Measurements from ENCODE around the gene UBE2Q2. TPM values are rescaled to one million over a fixed set of nuclear protein-coding genes. Genes with fewer than 3 reads are reported as not detected.

UBE2Q2 gene
- total and polyA plus RNA-seq, 9 of the 15 experiments (the other 6 are each of a cell fraction or from before 2014, with no cell fraction given): 6.2 to 24.0 (median 16.2) TPM

DNA sequence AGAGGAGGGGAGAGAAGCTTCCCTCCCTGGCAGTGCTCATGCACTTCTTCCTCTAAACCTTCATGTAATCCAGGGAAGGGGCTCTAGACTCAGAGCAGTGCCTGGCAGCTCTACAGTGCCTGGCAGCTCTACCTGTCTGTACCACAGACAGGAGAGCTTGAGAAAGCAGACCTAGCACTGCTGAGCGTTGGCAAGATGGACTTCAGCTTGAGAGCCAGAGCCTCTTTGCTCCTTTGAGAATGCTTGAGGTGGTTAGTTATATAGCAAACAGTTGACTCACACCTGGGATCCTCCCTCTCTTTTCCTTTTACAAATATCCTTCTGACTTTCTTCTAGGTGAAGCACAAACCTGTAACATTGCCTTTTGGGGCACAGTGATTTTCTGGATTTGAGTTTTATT lies 81.3 kb downstream of the UBE2Q2 start (continued):
- TF ChIP-seq ZNF174 (CRISPR knock-in tag; IDR thresholded peaks at IDR 0.05) (no peak), MIER1 (IDR thresholded peaks at IDR 0.05; ENCODE audit: low read depth) (no peak)

DNA sequence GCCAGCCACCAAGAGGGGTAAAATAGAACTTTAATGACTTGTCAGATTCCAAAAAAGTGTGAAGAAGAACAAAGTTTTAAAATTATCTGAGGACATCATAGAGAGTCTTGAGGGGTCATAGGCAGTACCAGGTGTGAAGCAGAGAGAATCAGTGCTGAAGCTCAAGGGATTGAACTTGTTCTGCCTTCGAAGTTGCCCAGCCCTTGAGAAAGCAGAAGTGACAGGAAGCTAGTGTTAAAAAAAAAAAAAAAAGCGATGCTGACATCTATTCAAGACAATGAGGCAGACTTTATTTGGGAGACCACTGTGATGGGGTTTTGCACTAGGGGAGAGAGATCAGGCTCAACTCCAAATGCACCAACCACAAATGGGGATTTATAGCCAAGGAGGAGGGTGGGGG lies 82.2 kb downstream of the UBE2Q2 start:
- in situ Hi-C loops (cut with MboI): loop anchor here (5.0 kb wide), 1 partner anchor 238 kb away; no protein-coding TSS in a partner anchor
- CTCF ChIA-PET (ENCODE audit: low intra/inter-chr PET ratio): no interaction called here

More for the DNA sequence above, 82.2 kb downstream of the UBE2Q2 start:
- H3K9me3 ChIP-seq (replicated peaks; ENCODE audit: control insufficient read depth, insufficient read depth, low read depth, low read length): no peaks in the 10 kb centered on the region
- H3K36me3 ChIP-seq (ENCODE audit: control insufficient read depth, insufficient read depth, low read length): peaks cover 82% of the 10 kb centered on the region
- 69% methylated on average over 2 of the region's 2 CpGs for WGBS (ENCODE audit: insufficient coverage, low coverage, missing lambda C conversion rate)
- intact Hi-C loops (cut with micrococcal nuclease): loop anchor here (10.0 kb wide), 2 partner anchors 219 to 241 kb away; no protein-coding TSS in a partner anchor
- no peak overlapping the region for H3K9ac ChIP-seq (ENCODE audit: insufficient read depth in 1 of 2, low read depth in 2 of 2, low read length in 2 of 2)
- no peak for DNase-seq (ENCODE audit: extremely low read depth in 1 of 4, low spot score in 3 of 4)
- H3K27me3 ChIP-seq (ENCODE audit: control insufficient read depth in 2 of 2, insufficient read depth in 2 of 2, low read length in 2 of 2): no peaks in the 10 kb centered on the region
- H3K4me1 ChIP-seq (replicated peaks in 1 of 2; ENCODE audit: control insufficient read depth in 2 of 2, insufficient read depth in 2 of 2, low read length in 2 of 2): peaks cover 0 to 15% of the 10 kb centered on the region in 2 experiments; a peak in 2 of 5 replicates
- peaks cover 12% of the 10 kb centered on the region; the same call in 1 of the 3 replicates for H3K79me2 ChIP-seq (ENCODE audit: control insufficient read depth, insufficient read depth, low read length)
- H3K4me2 ChIP-seq (ENCODE audit: insufficient read depth, low read length): no peak overlapping the region
- POLR2A ChIA-PET: interaction anchor here (0.6 to 1.8 kb wide), 2 partner anchors 16 to 24 kb away, joined by 3 to 4 read pairs; no protein-coding TSS in a partner anchor
- FAIRE-seq: no peak
- no TSS peak for BruUV-seq (replicated peaks)
- H4K20me1 ChIP-seq (replicated peaks; ENCODE audit: control insufficient read depth, insufficient read depth, low read length): peaks cover 4% of the 10 kb centered on the region
- no peak overlapping the region for H3K4me3 ChIP-seq
- no peak for TF ChIP-seq ZNF263 (CRISPR knock-in tag; IDR thresholded peaks at IDR 0.05; ENCODE audit: borderline replicate concordance)
- TF ChIP-seq ETV5 (CRISPR knock-in tag; IDR thresholded peaks at IDR 0.05; ENCODE audit: low read depth): no peak
- 0 out of 2 replicates have a peak, but pooled peaks have one; percentile 21 for TF ChIP-seq SPI1 (IDR thresholded peaks at IDR 0.05; ENCODE audit: borderline replicate concordance, low read depth, low read length)
- no peak for TF ChIP-seq DPF2 (IDR thresholded peaks at IDR 0.05)
- TF ChIP-seq TAF1 (IDR thresholded peaks at IDR 0.05; ENCODE audit: control insufficient read depth, extremely low read depth, insufficient read depth, low read length, severe bottlenecking): no peak
- TF ChIP-seq ZNF217 (CRISPR knock-in tag; IDR thresholded peaks at IDR 0.05): no peak
- TF ChIP-seq, protein P1, sequence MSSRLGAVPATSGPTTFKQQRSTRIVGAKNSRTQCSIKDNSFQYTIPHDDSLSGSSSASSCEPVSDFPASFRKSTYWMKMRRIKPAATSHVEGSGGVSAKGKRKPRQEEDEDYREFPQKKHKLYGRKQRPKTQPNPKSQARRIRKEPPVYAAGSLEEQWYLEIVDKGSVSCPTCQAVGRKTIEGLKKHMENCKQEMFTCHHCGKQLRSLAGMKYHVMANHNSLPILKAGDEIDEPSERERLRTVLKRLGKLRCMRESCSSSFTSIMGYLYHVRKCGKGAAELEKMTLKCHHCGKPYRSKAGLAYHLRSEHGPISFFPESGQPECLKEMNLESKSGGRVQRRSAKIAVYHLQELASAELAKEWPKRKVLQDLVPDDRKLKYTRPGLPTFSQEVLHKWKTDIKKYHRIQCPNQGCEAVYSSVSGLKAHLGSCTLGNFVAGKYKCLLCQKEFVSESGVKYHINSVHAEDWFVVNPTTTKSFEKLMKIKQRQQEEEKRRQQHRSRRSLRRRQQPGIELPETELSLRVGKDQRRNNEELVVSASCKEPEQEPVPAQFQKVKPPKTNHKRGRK (tag; IDR thresholded peaks at IDR 0.05): no peak
- TF ChIP-seq, protein P2, sequence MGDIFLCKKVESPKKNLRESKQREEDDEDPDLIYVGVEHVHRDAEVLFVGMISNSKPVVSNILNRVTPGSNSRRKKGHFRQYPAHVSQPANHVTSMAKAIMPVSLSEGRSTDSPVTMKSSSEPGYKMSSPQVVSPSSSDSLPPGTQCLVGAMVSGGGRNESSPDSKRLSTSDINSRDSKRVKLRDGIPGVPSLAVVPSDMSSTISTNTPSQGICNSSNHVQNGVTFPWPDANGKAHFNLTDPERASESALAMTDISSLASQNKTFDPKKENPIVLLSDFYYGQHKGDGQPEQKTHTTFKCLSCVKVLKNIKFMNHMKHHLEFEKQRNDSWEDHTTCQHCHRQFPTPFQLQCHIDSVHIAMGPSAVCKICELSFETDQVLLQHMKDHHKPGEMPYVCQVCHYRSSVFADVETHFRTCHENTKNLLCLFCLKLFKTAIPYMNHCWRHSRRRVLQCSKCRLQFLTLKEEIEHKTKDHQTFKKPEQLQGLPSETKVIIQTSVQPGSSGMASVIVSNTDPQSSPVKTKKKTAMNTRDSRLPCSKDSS (IDR thresholded peaks at IDR 0.05; ENCODE audit: low read depth, partially characterized antibody): no peak
- TF ChIP-seq, protein P3, sequence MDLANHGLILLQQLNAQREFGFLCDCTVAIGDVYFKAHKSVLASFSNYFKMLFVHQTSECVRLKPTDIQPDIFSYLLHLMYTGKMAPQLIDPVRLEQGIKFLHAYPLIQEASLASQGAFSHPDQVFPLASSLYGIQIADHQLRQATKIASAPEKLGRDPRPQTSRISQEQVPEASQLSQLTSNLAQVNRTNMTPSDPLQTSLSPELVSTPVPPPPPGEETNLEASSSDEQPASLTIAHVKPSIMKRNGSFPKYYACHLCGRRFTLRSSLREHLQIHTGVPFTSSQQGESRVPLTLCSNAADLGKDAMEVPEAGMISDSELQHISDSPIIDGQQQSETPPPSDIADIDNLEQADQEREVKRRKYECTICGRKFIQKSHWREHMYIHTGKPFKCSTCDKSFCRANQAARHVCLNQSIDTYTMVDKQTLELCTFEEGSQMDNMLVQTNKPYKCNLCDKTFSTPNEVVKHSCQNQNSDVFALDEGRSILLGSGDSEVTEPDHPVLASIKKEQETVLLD (IDR thresholded peaks at IDR 0.05): no peak
- no peak for ATAC-seq
- no peak overlapping the region for H3K27ac ChIP-seq (ENCODE audit: extremely low read depth, low read depth, low read length)
- H3K9me1 ChIP-seq (ENCODE audit: control insufficient read depth, insufficient read depth, low read length): no peaks in the 10 kb centered on the region
- H2AFZ ChIP-seq (ENCODE audit: low read depth, low read length): no peak overlapping the region

Data from K562 (cell line).